ENCODE measurements around the gene DCP1B.
A peak's percentile ranks its signal among the peaks of the same experiment; 100 is the strongest.

The DCP1B gene

DNA sequence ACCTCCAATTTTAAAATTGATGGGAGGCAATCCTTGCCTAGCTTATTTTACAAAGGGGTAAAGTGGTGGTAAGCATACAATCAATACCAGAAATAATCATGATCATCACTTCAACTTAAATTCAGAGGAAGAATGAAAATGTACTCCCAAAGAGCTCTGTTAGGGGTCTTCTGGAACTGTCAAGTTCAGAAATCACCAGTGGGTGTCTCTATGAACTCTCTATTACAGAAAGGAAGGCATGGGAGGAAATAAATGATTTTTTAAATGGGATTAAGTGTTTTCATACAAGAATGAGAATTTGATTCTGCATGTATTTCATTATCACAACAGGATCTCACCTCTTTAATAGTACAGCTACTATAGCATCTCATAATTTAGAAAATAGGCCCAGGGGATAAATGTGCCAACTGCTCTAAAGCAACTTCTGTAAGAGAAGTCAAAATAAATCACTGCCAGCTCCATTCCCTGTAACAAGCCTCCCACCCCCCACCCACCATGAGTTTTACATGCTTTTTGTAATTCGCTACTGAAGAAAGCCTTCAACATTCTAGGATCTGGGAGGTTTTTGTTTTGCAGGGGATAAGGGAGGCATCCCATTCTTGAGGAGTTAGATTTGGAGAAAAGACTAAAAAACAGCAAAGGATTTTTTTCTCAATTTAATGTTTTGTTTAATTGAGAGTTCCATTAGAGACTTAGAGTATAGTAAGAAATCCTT, 9.7 kb downstream of the DCP1B start:
- POLR2A ChIA-PET (ENCODE audit: low non-redundant PET), result no interaction called here
- DNase-seq (ENCODE audit: low spot score), result no peak
- CTCF ChIA-PET, result interaction anchor here (0.6 to 0.9 kb wide), 3 partner anchors 12 to 1612 kb away, joined by 3 read pairs; no protein-coding TSS in a partner anchor
- TF ChIP-seq CTCF (conservative IDR thresholded peaks at IDR 0.05; ENCODE audit: low read depth), result no peak
- H3K27ac ChIP-seq, result no peak overlapping the region

GRCh38 chr12:1993871-1994371, 10.3 kb downstream of the DCP1B start:
- no peak for TF ChIP-seq CTCF (conservative IDR thresholded peaks at IDR 0.05; ENCODE audit: low read depth)
- H3K27ac ChIP-seq, result no peak overlapping the region
- ChIA-PET CTCF (interaction anchor here (0.6 to 0.9 kb wide), 3 partner anchors 13 to 1612 kb away, joined by 3 read pairs; no protein-coding TSS in a partner anchor), POLR2A (ENCODE audit: low non-redundant PET) (no interaction called here)
- DNase-seq (ENCODE audit: low spot score), result peak; percentile 30

GRCh38 chr12:1993341-1993740, 10.9 kb downstream of the DCP1B start:
- CTCF ChIA-PET, result no interaction called here
- POLR2A ChIA-PET (ENCODE audit: low non-redundant PET), result interaction anchor here (0.6 kb wide), 1 partner anchor 519 kb away, joined by 3 read pairs; no protein-coding TSS in a partner anchor
- no peak overlapping the region for H3K27ac ChIP-seq

GRCh38 chr12:1992732-1993131, 11.5 kb downstream of the DCP1B start:
- ChIA-PET POLR2A (ENCODE audit: low non-redundant PET) (interaction anchor here (0.6 kb wide), 1 partner anchor 519 kb away, joined by 3 read pairs; no protein-coding TSS in a partner anchor), CTCF (no interaction called here)
- no peak for DNase-seq (ENCODE audit: low spot score)
- no peak for TF ChIP-seq CTCF (conservative IDR thresholded peaks at IDR 0.05; ENCODE audit: low read depth)
- no peak overlapping the region for H3K27ac ChIP-seq

More at GRCh38 chr12:1993341-1993740, 10.9 kb downstream of the DCP1B start:
- peak; percentile 71 for DNase-seq (ENCODE audit: low spot score)
- no peak for TF ChIP-seq CTCF (conservative IDR thresholded peaks at IDR 0.05; ENCODE audit: low read depth)

DNA sequence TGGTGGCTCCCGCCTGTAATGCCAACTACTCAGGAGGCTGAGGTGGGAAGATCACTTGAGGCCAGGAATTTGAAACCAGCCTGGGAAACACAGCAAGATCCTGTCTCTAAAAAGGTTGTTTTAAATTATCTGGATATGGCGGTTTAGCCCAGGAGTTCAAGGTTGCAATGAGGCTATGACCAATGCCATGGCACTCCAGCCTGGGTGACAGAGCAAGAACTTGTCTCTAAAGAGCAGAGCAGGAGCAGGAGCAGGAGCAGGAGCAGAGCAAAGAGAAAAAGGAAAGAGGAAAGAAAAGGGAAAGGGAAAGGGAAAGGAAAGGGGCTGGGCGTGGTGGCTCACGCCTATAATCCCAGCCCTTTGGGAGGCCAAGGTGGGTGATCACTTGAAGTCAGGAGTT, 15.1 kb downstream of the DCP1B start:
- ChIA-PET POLR2A (ENCODE audit: low non-redundant PET) (no interaction called here), CTCF (interaction anchor here (0.7 kb wide), 1 partner anchor 258 kb away, joined by 6 read pairs; no protein-coding TSS in a partner anchor)
- no peak for DNase-seq (ENCODE audit: low spot score)
- TF ChIP-seq CTCF (conservative IDR thresholded peaks at IDR 0.05; ENCODE audit: low read depth), result no peak
- no peak overlapping the region for H3K27ac ChIP-seq

GRCh38 chr12:1984759-1985158, 19.5 kb downstream of the DCP1B start:
- ChIA-PET POLR2A (ENCODE audit: low non-redundant PET) (no interaction called here), CTCF (interaction anchor here (0.6 kb wide), 1 partner anchor 52 kb away, joined by 3 read pairs; no protein-coding TSS in a partner anchor)
- no peak for TF ChIP-seq CTCF (conservative IDR thresholded peaks at IDR 0.05; ENCODE audit: low read depth)
- H3K27ac ChIP-seq, result no peak overlapping the region
- no peak for DNase-seq (ENCODE audit: low spot score)
